AG04449 (cell line): ENCODE measurements around the gene TMEM132E.

Experiments
- CTCF ChIA-PET: fragments of 350-600 bp; formaldehyde crosslinking; extraction: SDS; loops from one replicate; lab custom pipeline; 2021; ENCODE audit warnings: antibody characterized with exemption; lab: Yijun Ruan, JAX
- POLR2A ChIA-PET: fragments of 400-600, 350-600 bp; formaldehyde crosslinking; extraction: SDS; loops from one replicate; lab custom pipeline; 2020; ENCODE audit warnings: antibody characterized with exemption, inconsistent platforms; lab: Yijun Ruan, JAX
- DNase-seq: peaks from one replicate; pipeline ENCODE4 v3.0.0-alpha.2; 2010; ENCODE audit warnings: low read depth, low spot score
- H3K4me3 ChIP-seq: 2 replicates; pipeline ENCODE4 v1.5.1; 2011; ENCODE audit warnings: low read depth, mild to moderate bottlenecking, control low read depth, low read length
- CTCF ChIP-seq: IDR thresholded peaks from one replicate; pipeline ENCODE4 v1.5.1; 2011; ENCODE audit warnings: mild to moderate bottlenecking, moderate library complexity, low read length, control low read depth, inconsistent platforms; ENCODE audit not compliant: insufficient read depth; ENCODE audit errors: missing control alignments

Gene TMEM132E

GRCh38 chr17:34614698-34615097 lies 35.3 kb downstream of the TMEM132E start:
- POLR2A ChIA-PET, result no interaction called here
- CTCF ChIA-PET, result no interaction called here
- no peak for DNase-seq

GRCh38 chr17:34615326-34615725 lies 35.9 kb downstream of the TMEM132E start:
- no peak overlapping the region for H3K4me3 ChIP-seq
- DNase-seq, result no peak
- ChIA-PET CTCF (no interaction called here), POLR2A (no interaction called here)
- no peak for TF ChIP-seq CTCF

More at GRCh38 chr17:34614698-34615097, 35.3 kb downstream of the TMEM132E start:
- H3K4me3 ChIP-seq, result no peak overlapping the region
- no peak for TF ChIP-seq CTCF

GRCh38 chr17:34616148-34616547 lies 36.8 kb downstream of the TMEM132E start:
- no peak for TF ChIP-seq CTCF
- no peak overlapping the region for H3K4me3 ChIP-seq
- POLR2A ChIA-PET, result no interaction called here
- CTCF ChIA-PET, result no interaction called here
- no peak for DNase-seq

GRCh38 chr17:34617398-34617797 lies 38.0 kb downstream of the TMEM132E start:
- H3K4me3 ChIP-seq, result no peak overlapping the region
- ChIA-PET CTCF (no interaction called here), POLR2A (no interaction called here)
- no peak for DNase-seq
- no peak for TF ChIP-seq CTCF

GRCh38 chr17:34619687-34620217 lies 40.4 kb downstream of the TMEM132E start:
- DNase-seq, result no peak
- CTCF ChIA-PET, result no interaction called here
- TF ChIP-seq CTCF, result no peak
- no peak overlapping the region for H3K4me3 ChIP-seq
- POLR2A ChIA-PET, result no interaction called here

- no peak overlapping the region for H3K4me3 ChIP-seq
- CTCF ChIA-PET, result no interaction called here
- DNase-seq, result no peak
- no peak for TF ChIP-seq CTCF
- POLR2A ChIA-PET, result no interaction called here
Measured at GRCh38 chr17:34620458-34620857, 41.1 kb downstream of the TMEM132E start.
